Peyer's patch (tissue), 4 donors: Measurements from ENCODE around the gene FER1L5. TPM values are rescaled to one million over a fixed set of nuclear protein-coding genes. Genes with fewer than 3 reads are reported as not detected.

Source experiments
- DNase-seq, 3 donors: peaks; one replicate each; pipeline ENCODE4 v3.0.0-alpha.2; 2017 to 2019
- H3K27ac ChIP-seq, 4 donors: fragments of 200-600 bp; sonication (generic); one replicate each; pipeline ENCODE4 v1.5.1; 2016 to 2019
- H3K27me3 ChIP-seq, 2 donors: fragments of 200-600 bp; sonication (generic); one replicate each; pipeline ENCODE4 v1.5.1; 2019
- H3K36me3 ChIP-seq, 3 donors: fragments of 200-600 bp; sonication (generic); one replicate each; pipeline ENCODE4 v1.5.1; 2016 to 2019
- H3K4me1 ChIP-seq, 4 donors: fragments of 200-600 bp; sonication (generic); one replicate each; pipeline ENCODE4 v1.5.1; 2016 to 2019
- H3K4me3 ChIP-seq, 4 donors: fragments of 200-600 bp; sonication (generic); 1 replicate in 3 of 4; 2 replicates in 1 of 4; pipeline ENCODE4 v1.5.1; 2016 to 2019; ENCODE audit warnings: mild to moderate bottlenecking in 1 of 4
- H3K9me3 ChIP-seq, 4 donors: fragments of 200-600 bp; sonication (generic); one replicate each; pipeline ENCODE4 v1.5.1; 2016 to 2019; ENCODE audit warnings: mild to moderate bottlenecking in 1 of 4
- POLR2A ChIP-seq, 2 donors: fragments of 450-650 bp; IDR thresholded peaks; one replicate each; pipeline ENCODE4 v1.5.1; 2017; ENCODE audit warnings: antibody characterized with exemption in 2 of 2, mild to moderate bottlenecking in 2 of 2, moderate library complexity in 2 of 2
- total RNA-seq, 4 donors: library from RNA; depleted of rRNA; stranded (reverse); fragments of >200 nt; gene quantifications; one replicate each; pipeline ENCODE4 v1.1.0, GENCODE V29; 2016
- TF ChIP-seq, protein P1 (sequence below), 6 experiments: fragments of 450-650 bp in 4 of 6; fragments of 200-600 bp in 2 of 6; sonication (generic) in 1 of 6; IDR thresholded peaks; one replicate each; pipeline ENCODE4 v1.5.1; 2017 to 2019; ENCODE audit warnings: antibody characterized with exemption in 6 of 6, mild to moderate bottlenecking in 3 of 6, moderate library complexity in 1 of 6

Gene FER1L5
- total RNA-seq, 4 donors from 2014 or later, result not detected

DNA sequence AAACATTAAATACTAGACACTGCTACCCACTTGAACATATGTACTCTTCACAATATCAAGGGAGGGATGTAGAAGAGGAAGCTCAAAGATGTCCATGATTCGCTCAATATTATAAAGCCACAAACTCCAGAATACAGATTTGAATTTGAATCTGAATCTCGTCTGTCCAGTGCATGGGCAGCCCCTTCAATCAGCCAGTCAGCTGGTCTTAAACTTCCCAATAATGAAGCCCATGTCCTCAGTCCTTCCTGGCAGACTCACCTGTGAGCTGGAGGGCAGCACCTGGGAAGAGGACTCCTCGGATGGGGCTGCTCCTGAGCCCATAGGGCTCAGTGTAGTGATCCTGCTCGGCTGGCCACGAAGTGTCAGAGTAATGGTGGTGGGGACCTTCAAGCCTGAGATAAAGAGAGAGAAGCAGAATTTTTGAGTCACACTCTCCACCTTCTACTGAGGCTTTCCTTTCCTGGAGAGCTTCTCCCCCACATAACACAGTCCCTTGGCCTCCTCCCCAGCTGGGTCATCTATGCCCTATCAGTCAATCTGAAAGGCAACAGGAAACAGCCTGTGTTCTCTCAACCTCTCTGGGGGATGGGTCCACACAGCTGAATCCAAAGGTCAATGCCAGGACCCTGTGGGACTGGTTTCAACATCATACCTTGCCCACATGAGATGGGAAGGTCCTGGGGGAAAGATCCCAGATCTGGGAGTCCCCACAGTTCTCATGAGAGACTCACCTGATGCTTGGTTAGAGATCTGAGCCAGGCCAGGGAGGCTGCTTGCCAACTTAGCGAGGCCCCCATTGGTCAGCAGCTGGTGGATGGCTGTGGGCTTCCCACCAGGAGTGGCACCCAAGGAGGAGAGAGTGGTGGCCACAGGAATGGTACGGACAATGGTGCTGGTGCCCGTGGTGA is 40.9 kb upstream of the FER1L5 start:
- Histone ChIP-seq H3K36me3 (peaks cover 0 to 96% (median 0%) of the 10 kb centered on the region in 3 donors), H3K4me1 (peaks cover 0 to 3% (median 0%) of the 10 kb centered on the region in 4 donors), H3K27me3 (no peaks in the 10 kb centered on the region), H3K9me3 (no peaks in the 10 kb centered on the region), H3K27ac (peak overlapping the region in 1 of 4 donors; percentile 58), H3K4me3 (no peak overlapping the region)
- TF ChIP-seq POLR2A (IDR thresholded peaks at IDR 0.05), result no peak
- TF ChIP-seq, protein P1, sequence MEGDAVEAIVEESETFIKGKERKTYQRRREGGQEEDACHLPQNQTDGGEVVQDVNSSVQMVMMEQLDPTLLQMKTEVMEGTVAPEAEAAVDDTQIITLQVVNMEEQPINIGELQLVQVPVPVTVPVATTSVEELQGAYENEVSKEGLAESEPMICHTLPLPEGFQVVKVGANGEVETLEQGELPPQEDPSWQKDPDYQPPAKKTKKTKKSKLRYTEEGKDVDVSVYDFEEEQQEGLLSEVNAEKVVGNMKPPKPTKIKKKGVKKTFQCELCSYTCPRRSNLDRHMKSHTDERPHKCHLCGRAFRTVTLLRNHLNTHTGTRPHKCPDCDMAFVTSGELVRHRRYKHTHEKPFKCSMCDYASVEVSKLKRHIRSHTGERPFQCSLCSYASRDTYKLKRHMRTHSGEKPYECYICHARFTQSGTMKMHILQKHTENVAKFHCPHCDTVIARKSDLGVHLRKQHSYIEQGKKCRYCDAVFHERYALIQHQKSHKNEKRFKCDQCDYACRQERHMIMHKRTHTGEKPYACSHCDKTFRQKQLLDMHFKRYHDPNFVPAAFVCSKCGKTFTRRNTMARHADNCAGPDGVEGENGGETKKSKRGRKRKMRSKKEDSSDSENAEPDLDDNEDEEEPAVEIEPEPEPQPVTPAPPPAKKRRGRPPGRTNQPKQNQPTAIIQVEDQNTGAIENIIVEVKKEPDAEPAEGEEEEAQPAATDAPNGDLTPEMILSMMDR (IDR thresholded peaks at IDR 0.05), result no peak
- no peak for DNase-seq

DNA sequence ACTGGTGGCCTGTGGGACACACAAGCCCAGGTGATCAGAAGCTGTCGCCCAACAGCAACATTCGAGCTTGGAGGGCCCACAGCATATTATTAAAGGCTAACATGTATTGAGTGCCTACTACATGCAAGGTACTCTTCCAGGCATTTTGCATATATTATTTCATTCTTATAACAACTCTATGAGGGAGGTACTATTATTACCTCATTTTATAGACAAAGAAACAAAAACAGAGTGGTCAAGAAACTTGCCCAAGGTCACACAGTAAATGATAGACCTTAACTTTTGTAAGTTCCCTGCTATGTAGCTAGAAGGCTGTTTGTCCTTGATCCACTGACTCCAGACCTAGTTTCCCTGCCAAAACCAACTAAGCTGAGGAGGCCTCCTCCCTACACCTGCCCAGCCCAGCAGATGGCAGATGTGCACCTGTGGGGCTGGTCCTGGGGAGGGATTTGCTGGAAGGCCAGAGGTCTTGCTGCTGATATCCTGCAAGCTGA is 40.2 kb upstream of the FER1L5 start:
- Histone ChIP-seq H3K9me3 (no peaks in the 10 kb centered on the region), H3K27me3 (no peaks in the 10 kb centered on the region), H3K36me3 (peaks cover 0 to 96% (median 0%) of the 10 kb centered on the region in 3 donors), H3K4me1 (peaks cover 0 to 3% (median 0%) of the 10 kb centered on the region in 4 donors), H3K27ac (peak overlapping the region in 1 of 4 donors; percentile 58), H3K4me3 (no peak overlapping the region)
- peak in 2 of 3 donors; percentile 62 to 67 for DNase-seq
- no peak for TF ChIP-seq POLR2A (IDR thresholded peaks at IDR 0.05)
- TF ChIP-seq, protein P1 (IDR thresholded peaks at IDR 0.05), result peak in 4 of 6 experiments; percentile 11 to 51 (median 44)

- no peak overlapping the region for H3K4me3 ChIP-seq
- no peak for DNase-seq
- H3K9me3 ChIP-seq, result no peaks in the 10 kb centered on the region
- no peaks in the 10 kb centered on the region for H3K27me3 ChIP-seq
- peaks cover 0 to 7% (median 0%) of the 10 kb centered on the region in 4 donors for H3K4me1 ChIP-seq
- H3K27ac ChIP-seq, result no peak overlapping the region
- TF ChIP-seq POLR2A (IDR thresholded peaks at IDR 0.05), result no peak
- TF ChIP-seq, protein P1 (IDR thresholded peaks at IDR 0.05), result no peak
- H3K36me3 ChIP-seq, result peaks cover 0 to 98% (median 2%) of the 10 kb centered on the region in 3 donors
Measured at GRCh38 chr2:96604104-96604503, 38.5 kb upstream of the FER1L5 start.

DNA sequence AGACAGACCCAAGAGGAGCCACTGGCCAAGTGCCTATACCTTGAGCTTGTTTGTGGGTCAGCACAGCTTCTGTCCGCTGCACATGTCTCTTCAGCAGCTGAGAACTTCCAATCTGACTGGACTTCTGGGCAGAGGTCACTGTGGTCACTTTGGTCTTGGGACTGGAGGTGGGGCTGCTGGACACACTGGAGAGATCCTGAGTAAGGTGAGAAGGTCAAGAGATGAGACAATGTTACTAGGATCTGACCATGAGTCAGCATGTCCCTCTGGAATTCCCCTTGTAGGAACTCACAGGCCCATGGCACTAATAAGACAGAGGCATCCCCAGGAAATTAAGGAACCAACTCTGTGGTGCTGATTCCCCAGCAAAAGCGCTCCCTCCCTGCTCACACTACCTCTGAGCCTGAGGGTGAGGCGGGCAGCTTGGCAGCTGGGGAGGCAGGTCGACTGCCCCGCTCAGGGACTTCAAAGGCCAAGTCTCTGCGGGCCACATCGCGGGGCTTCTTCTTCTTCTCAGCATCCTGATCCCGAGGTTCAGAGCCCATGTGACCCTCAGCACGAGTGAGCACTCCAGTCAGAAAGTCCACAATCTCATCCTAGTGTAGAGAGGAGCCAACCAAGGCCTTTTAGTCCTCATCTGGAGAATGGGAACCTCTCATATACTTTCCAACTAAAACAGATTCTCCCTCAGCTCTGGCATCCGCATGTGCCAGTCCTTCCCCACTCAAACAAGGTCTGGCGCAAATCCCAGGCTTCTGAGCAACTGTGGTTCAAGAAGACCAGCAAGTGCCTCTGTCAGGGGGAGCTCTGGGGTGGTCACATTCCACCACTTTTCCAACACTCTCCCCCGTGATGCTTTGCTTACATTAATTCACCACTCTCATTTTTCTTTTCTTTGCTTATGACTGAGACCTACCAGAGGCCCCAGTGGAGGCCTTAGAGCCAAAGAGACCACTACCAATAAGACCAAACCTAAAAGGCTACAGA is 33.8 kb upstream of the FER1L5 start:
- Histone ChIP-seq H3K4me3 (no peak overlapping the region), H3K36me3 (peaks cover 0 to 99% (median 2%) of the 10 kb centered on the region in 3 donors), H3K27me3 (no peaks in the 10 kb centered on the region), H3K4me1 (peaks cover 0 to 4% (median 0%) of the 10 kb centered on the region in 4 donors), H3K27ac (no peak overlapping the region), H3K9me3 (no peaks in the 10 kb centered on the region)
- DNase-seq, result no peak
- TF ChIP-seq POLR2A (IDR thresholded peaks at IDR 0.05), result no peak
- TF ChIP-seq, protein P1 (IDR thresholded peaks at IDR 0.05), result no peak

GRCh38 chr2:96616128-96616527 is 26.4 kb upstream of the FER1L5 start:
- H3K27ac ChIP-seq, result no peak overlapping the region
- peaks cover 0 to 86% (median 0%) of the 10 kb centered on the region in 3 donors for H3K36me3 ChIP-seq
- DNase-seq, result no peak
- no peaks in the 10 kb centered on the region for H3K4me1 ChIP-seq
- H3K27me3 ChIP-seq, result no peaks in the 10 kb centered on the region
- no peak overlapping the region for H3K4me3 ChIP-seq
- no peaks in the 10 kb centered on the region for H3K9me3 ChIP-seq
- TF ChIP-seq, protein P1 (IDR thresholded peaks at IDR 0.05), result no peak
- no peak for TF ChIP-seq POLR2A (IDR thresholded peaks at IDR 0.05)
